Lower leg skin (tissue), 4 donors: ENCODE measurements around the gene SLC52A1. TPM values are rescaled to one million over a fixed set of nuclear protein-coding genes. Genes with fewer than 3 reads are reported as not detected.

Experiments
- DNase-seq, 2 donors: peaks; one replicate each; pipeline ENCODE4 v3.0.0-alpha.2; 2019; ENCODE audit warnings: low spot score in 2 of 2
- H3K4me3 ChIP-seq: fragments of 200-600 bp; sonication (generic); 2 replicates; pipeline ENCODE4 v1.5.1; 2017; ENCODE audit warnings: mild to moderate bottlenecking, low read depth; ENCODE audit not compliant: poor library complexity, severe bottlenecking
- POLR2A ChIP-seq, 2 donors: fragments of 450-650 bp; IDR thresholded peaks; one replicate each; pipeline ENCODE4 v1.6.1; 2016 to 2017; ENCODE audit warnings: antibody characterized with exemption in 2 of 2, mild to moderate bottlenecking in 1 of 2, moderate library complexity in 1 of 2
- WGBS, 2 donors: methylation state at CpG; one replicate each; pipeline ENCODE4 v1.1.5; 2018; 5-methylcytosine and 5-hydroxymethylcytosine counted together
- intact Hi-C: fragments of 100-400 bp; cut with DNase I; formaldehyde crosslinking; loops from one replicate; pipeline ENCODE4 v1.15.0; 2023; ENCODE audit warnings: low total_unique reads
- total RNA-seq, 4 donors: library from RNA; depleted of rRNA; stranded (reverse); fragments of >200 nt; gene quantifications; one replicate each; pipeline ENCODE4 v1.1.0, GENCODE V29; 2016
- TF ChIP-seq, protein P1 (sequence below), 3 donors: fragments of 450-650 bp; IDR thresholded peaks; one replicate each; pipeline ENCODE4 v1.5.1; 2016; ENCODE audit warnings: antibody characterized with exemption in 3 of 3, mild to moderate bottlenecking in 3 of 3, moderate library complexity in 2 of 3

The SLC52A1 gene
- total RNA-seq, 4 donors from 2014 or later, result 3.3 to 16.1 (median 4.8) TPM

DNA sequence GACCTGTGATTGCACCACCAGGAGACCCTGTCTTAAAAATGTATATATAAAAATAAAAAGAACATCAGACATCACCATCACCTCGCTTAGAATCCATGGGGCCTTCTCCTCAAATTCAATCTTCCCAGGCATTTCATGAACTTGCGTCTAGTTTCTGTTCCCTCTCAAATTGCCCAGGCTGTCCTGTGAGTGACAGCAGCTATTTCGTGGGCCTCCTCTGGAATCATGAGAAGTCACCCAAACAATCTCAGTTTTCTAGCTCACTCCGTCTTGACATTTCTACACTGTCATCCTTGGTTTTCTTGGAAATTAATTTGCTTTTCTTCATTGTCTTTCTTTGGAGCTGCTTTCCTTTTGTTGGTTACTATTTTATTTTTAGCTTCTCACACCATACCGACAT, 7.3 kb downstream of the SLC52A1 start:
- no peak overlapping the region for H3K4me3 ChIP-seq
- no peak for DNase-seq
- TF ChIP-seq, protein P1, sequence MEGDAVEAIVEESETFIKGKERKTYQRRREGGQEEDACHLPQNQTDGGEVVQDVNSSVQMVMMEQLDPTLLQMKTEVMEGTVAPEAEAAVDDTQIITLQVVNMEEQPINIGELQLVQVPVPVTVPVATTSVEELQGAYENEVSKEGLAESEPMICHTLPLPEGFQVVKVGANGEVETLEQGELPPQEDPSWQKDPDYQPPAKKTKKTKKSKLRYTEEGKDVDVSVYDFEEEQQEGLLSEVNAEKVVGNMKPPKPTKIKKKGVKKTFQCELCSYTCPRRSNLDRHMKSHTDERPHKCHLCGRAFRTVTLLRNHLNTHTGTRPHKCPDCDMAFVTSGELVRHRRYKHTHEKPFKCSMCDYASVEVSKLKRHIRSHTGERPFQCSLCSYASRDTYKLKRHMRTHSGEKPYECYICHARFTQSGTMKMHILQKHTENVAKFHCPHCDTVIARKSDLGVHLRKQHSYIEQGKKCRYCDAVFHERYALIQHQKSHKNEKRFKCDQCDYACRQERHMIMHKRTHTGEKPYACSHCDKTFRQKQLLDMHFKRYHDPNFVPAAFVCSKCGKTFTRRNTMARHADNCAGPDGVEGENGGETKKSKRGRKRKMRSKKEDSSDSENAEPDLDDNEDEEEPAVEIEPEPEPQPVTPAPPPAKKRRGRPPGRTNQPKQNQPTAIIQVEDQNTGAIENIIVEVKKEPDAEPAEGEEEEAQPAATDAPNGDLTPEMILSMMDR (IDR thresholded peaks at IDR 0.05), result no peak
- 78 to 84% methylated on average over 5 of the region's 5 CpGs for WGBS, 2 donors
- intact Hi-C loops, result no loop called here

DNA sequence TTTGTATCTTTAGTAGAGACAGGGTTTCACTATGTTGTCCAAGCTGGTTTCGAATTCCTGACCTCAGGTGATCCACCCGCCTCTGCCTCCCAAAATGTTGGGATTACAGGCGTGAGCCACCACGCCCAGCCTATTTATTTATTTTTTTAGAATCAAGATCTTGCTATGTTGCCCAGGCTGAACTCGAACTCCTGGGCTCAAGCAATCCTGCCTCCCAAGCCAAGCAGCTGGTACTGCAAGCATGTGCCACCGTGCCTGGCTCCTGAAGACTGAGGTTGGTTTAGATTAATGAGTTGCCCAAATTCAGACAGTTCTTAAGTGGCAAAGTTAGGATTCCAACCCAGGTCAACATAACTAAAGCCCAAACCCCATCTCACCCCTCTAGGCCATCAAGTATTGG, 7.9 kb downstream of the SLC52A1 start:
- whole genome bisulfite sequencing, 2 donors, result 87 to 88% methylated on average over 6 of the region's 6 CpGs
- TF ChIP-seq, protein P1 (IDR thresholded peaks at IDR 0.05), result no peak
- TF ChIP-seq POLR2A (IDR thresholded peaks at IDR 0.05), result no peak
- H3K4me3 ChIP-seq, result no peak overlapping the region
- DNase-seq, result no peak
- intact Hi-C loops, result no loop called here

DNA sequence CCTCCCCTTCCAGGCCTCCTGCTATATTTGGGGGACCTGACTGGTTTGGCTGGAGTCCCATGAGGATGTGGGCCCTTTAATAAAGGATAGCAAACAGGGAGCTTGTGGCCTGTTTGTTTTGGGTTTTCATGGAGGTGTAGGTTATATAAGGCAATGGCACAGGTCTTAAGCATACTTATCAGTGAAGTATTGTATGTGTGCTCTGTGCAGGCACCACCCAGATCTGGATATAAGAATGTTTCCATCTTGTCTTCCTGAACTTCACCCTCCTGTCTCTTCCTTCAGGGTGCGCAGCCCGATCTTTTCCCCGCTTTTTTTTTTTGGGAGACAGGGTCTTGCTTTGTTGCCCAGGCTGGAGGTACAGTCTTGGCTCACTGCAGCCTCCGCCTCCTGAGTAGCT, 10.6 kb downstream of the SLC52A1 start:
- no peak for TF ChIP-seq POLR2A (IDR thresholded peaks at IDR 0.05)
- intact Hi-C loops, result no loop called here
- H3K4me3 ChIP-seq, result no peak overlapping the region
- no peak for DNase-seq
- 89 to 96% methylated on average over 4 of the region's 4 CpGs for WGBS, 2 donors

DNA sequence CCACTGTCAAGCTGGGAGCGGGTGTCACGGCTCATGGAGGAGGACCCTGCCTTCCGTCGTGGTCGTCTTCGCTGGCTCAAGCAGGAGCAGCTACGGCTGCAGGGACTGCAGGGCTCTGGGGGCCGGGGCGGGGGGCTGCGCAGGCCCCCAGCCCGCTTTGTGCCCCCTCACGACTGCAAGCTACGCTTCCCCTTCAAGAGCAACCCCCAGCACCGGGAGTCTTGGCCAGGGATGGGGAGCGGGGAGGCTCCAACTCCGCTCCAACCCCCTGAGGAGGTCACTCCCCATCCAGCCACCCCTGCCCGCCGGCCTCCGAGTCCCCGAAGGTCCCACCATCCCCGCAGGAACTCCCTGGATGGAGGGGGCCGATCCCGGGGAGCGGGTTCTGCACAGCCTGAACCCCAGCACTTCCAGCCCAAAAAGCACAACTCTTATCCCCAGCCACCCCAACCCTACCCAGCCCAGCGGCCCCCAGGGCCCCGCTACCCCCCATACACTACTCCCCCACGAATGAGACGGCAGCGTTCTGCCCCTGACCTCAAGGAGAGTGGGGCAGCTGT, 11.6 kb downstream of the SLC52A1 start:
- TF ChIP-seq POLR2A (IDR thresholded peaks at IDR 0.05), result no peak
- TF ChIP-seq, protein P1 (IDR thresholded peaks at IDR 0.05), result no peak
- intact Hi-C loops, result no loop called here
- no peak overlapping the region for H3K4me3 ChIP-seq
- DNase-seq, result no peak
- 93 to 94% methylated on average over 24 to 29 of the region's 29 CpGs for WGBS, 2 donors

DNA sequence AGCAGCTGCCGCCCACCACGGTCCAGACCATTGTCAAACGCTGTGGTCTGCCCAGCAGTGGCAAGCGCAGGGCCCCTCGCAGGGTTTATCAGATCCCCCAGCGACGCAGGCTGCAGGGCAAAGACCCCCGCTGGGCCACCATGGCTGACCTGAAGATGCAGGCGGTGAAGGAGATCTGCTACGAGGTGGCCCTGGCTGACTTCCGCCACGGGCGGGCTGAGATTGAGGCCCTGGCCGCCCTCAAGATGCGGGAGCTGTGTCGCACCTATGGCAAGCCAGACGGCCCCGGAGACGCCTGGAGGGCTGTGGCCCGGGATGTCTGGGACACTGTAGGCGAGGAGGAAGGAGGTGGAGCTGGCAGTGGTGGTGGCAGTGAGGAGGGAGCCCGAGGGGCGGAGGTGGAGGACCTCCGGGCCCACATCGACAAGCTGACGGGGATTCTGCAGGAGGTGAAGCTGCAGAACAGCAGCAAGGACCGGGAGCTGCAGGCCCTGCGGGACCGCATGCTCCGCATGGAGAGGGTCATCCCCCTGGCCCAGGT, 13.0 kb downstream of the SLC52A1 start:
- intact Hi-C loops, result no loop called here
- 95 to 96% methylated on average over 29 to 30 of the region's 30 CpGs for WGBS, 2 donors
- DNase-seq, result no peak
- TF ChIP-seq, protein P1 (IDR thresholded peaks at IDR 0.05), result no peak
- no peak for TF ChIP-seq POLR2A (IDR thresholded peaks at IDR 0.05)
- H3K4me3 ChIP-seq, result no peak overlapping the region

DNA sequence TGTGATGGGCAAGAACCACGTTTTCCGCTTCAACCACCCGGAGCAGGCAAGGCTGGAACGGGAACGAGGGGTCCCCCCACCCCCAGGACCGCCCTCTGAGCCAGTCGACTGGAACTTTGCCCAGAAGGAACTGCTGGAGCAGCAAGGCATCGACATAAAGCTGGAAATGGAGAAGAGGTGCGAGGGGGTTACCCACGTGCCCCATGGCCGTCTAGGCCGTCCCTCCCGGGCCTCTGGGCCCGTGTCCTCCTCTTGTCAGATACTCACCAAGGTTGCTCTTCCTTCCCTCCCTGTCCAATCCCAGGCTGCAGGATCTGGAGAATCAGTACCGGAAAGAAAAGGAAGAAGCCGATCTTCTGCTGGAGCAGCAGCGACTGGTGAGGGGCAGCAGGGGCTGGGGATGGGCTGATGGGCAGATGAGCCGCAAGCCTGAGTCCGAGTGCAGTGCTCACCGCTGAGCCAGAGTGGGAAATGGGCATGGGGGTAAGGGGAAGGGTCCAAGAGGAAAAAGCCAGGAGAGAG, 14.7 kb downstream of the SLC52A1 start:
- DNase-seq, result no peak
- intact Hi-C loops, result no loop called here

More for the DNA sequence above, 14.7 kb downstream of the SLC52A1 start:
- WGBS, 2 donors, result 82 to 86% methylated on average over 20 of the region's 20 CpGs
- no peak for TF ChIP-seq POLR2A (IDR thresholded peaks at IDR 0.05)
- TF ChIP-seq, protein P1 (IDR thresholded peaks at IDR 0.05), result no peak
- no peak overlapping the region for H3K4me3 ChIP-seq
